ENCODE results near the gene LRRC56. TPM values are rescaled to one million over a fixed set of nuclear protein-coding genes. Genes with fewer than 3 reads are reported as not detected.

Gene LRRC56
- total RNA-seq, 1 donor from 2014 or later, result 7.6 TPM

DNA sequence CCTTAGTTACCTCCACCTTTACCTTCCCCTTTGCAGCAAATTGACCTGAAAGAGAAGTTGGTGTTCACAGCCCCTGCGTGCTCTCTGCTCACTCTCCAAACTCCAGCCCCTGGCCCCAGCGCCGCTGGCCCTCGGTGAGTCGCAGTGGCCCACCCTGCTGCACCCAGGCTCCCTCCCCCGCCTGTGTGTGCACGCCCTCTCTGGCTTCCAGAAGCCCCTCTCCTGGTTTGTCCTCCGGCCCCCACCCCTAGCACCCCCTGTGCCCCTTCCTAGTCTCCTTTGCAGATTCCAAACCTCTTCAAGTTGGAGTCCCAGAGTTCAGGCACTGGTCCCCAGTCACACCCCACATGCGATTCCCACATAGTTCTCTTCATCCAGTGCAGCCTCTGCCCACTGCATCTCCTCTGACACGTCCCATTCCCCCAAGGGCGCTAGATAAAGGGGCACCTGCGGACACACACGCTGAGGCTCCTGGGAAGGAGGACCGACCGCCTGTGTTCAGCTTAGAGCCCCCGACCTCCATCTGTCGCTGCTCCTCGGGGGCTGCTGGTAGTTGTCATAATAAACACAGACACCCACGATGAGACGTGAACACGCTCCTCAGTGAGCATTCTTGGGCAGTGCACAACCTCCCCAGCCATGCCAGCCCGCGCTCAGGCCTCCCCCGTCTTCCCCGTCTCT is 37.4 kb downstream of the LRRC56 start:
- Histone ChIP-seq H3K4me1 (peaks cover 56% of the 10 kb centered on the region), H3K27ac (no peak overlapping the region), H3K4me3 (peak overlapping the region; percentile 78), H3K36me3 (no peaks in the 10 kb centered on the region), H3K9me3 (no peaks in the 10 kb centered on the region), H3K27me3 (ENCODE audit: low read depth) (no peaks in the 10 kb centered on the region)
- ATAC-seq (peak in 1 of 2 donors; percentile 14), DNase-seq (no peak)
- no peak for TF ChIP-seq CTCF (IDR thresholded peaks at IDR 0.05)
- intact Hi-C loops (cut with DNase I), result no loop called here

DNA sequence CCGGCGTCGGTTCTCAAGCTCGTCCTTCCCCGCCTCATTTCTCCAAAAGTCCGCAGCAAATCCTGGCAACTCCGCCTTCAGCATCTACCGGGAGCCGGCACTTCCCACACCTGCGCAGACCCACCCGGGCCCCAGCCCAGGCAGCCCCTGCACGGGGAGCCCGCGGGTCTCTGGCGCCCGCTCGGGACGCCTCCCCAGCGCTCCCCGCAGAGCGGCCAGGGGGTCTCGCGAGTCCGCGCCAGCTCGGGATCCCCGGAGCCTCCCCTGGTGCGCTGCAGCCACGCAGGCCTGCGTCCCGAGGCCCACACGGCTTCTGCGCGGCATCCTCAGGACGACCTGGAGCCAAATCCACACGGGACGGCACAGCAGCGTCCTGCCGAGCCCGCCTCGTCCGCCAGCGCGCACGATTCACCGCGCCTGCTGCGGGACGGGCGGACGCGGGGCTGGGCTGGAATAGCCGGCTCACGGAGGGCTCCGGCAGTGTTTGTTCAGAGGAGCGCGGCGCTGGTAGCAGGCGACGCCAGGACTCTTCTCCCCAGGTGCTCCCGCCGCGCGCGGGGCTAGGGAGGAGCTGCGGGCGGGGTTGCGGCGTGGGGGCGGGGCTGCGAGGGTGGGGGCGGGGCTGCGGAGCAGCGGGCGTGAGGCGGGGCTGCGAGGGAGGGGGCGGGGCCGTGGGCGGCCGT is 38.1 kb downstream of the LRRC56 start:
- DNase-seq (peak; percentile 81), ATAC-seq (peak; percentile 20 to 82)
- peaks cover 63% of the 10 kb centered on the region for H3K4me1 ChIP-seq

GRCh38 chr11:575996-576768 is 38.9 kb downstream of the LRRC56 start, which contains the start of gene PHRF1:
PHRF1 (plus strand) TSS chr11:576470; CDS start chr11:581513, 5,043 bp downstream.
- H3K4me3 ChIP-seq, result peak within 1 kb of the TSS; percentile 78
- no peak for TF ChIP-seq CTCF (IDR thresholded peaks at IDR 0.05)
- H3K9me3 ChIP-seq, result no peaks in the 10 kb centered on the region
- H3K4me1 ChIP-seq, result peaks cover 67% of the 10 kb centered on the region
- peak within 1 kb of the TSS; percentile 95 for H3K27ac ChIP-seq
- ATAC-seq (peak; percentile 93 to 95), DNase-seq (peak; percentile 98)
- H3K27me3 ChIP-seq (ENCODE audit: low read depth), result no peaks in the 10 kb centered on the region
- intact Hi-C loops (cut with DNase I), result no loop called here
- no peaks in the 10 kb centered on the region for H3K36me3 ChIP-seq

More for the DNA sequence above, 38.1 kb downstream of the LRRC56 start:
- H3K27ac ChIP-seq, result peak overlapping the region; percentile 66
- peak overlapping the region; percentile 78 for H3K4me3 ChIP-seq
- TF ChIP-seq CTCF (IDR thresholded peaks at IDR 0.05), result no peak
- no peaks in the 10 kb centered on the region for H3K27me3 ChIP-seq (ENCODE audit: low read depth)
- intact Hi-C loops (cut with DNase I), result no loop called here
- no peaks in the 10 kb centered on the region for H3K9me3 ChIP-seq
- no peaks in the 10 kb centered on the region for H3K36me3 ChIP-seq

DNA sequence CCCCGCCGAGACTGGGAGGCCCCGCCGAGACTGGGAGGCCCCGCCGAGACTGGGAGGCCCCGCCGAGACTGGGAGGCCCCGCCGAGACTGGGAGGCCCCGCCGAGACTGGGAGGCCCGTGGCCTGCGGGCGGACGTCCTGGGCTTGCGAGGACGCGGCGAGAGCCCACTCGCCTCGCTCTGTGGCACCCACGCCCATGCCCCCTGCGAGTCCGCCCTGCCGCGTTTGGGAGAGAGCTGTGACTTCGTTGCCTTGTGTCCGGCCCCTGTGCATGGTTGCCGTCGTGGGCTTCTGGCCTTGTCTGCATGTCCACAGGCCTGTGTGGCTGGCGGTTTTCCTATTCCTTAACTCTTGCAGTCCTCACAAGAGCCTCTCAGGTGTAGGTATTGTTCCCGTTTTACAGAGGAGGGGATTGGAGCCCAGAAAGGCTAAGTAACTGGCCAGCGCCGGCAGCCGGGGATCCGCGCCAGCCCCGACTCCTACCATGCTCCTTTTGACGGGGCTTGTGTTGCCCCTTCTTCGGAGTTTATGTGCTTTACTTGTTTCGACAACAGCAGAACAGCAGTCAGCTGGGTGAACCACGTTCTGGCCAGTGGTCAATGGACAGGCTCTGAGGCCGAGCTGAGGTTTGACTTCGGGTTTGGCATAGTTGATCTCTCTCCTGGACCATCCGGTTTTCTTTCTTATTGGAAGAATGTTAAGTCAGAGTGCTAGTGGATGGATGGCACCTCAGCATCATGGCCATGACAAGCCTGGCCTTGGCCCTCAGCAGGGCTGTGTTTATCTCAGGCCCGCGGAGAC is 39.7 kb downstream of the LRRC56 start:
- H3K9me3 ChIP-seq, result no peaks in the 10 kb centered on the region
- peaks cover 5% of the 10 kb centered on the region for H3K36me3 ChIP-seq
- no peaks in the 10 kb centered on the region for H3K27me3 ChIP-seq (ENCODE audit: low read depth)
- ATAC-seq (no peak), DNase-seq (no peak)
- H3K4me3 ChIP-seq, result peak overlapping the region; percentile 75
- intact Hi-C loops (cut with DNase I), result no loop called here
- no peak for TF ChIP-seq CTCF (IDR thresholded peaks at IDR 0.05)
- H3K27ac ChIP-seq, result peak overlapping the region; percentile 74
- H3K4me1 ChIP-seq, result peaks cover 67% of the 10 kb centered on the region

- ATAC-seq (no peak), DNase-seq (no peak)
- peaks cover 10% of the 10 kb centered on the region for H3K36me3 ChIP-seq
These were observed 40.2 kb downstream of the LRRC56 start for GRCh38 chr11:577611-577894.

More at GRCh38 chr11:577611-577894, 40.2 kb downstream of the LRRC56 start:
- H3K27me3 ChIP-seq (ENCODE audit: low read depth), result no peaks in the 10 kb centered on the region
- peak overlapping the region; percentile 75 for H3K4me3 ChIP-seq
- H3K9me3 ChIP-seq, result no peaks in the 10 kb centered on the region
- peaks cover 67% of the 10 kb centered on the region for H3K4me1 ChIP-seq
- intact Hi-C loops (cut with DNase I), result no loop called here
- H3K27ac ChIP-seq, result no peak overlapping the region
- TF ChIP-seq CTCF (IDR thresholded peaks at IDR 0.05), result no peak
